ENCODE measurements around the gene GPX6. TPM values are rescaled to one million over a fixed set of nuclear protein-coding genes. Genes with fewer than 3 reads are reported as not detected.

The GPX6 gene
- total and polyA plus RNA-seq, 4 experiments from 2014 or later: not detected

GRCh38 chr6:28490205-28490890, 25.2 kb downstream of the GPX6 start:
- H3K9me3 Mint-ChIP-seq: peaks cover 0 to 6% (median 2%) of the 10 kb centered on the region in 8 donors
- Histone ChIP-seq H3K36me3 (ENCODE audit: insufficient read depth, low read length) (no peaks in the 10 kb centered on the region), H3K4me1 (ENCODE audit: insufficient read depth, low read length) (peaks cover 6% of the 10 kb centered on the region), H3K27ac (ENCODE audit: low read depth, low read length) (no peak overlapping the region), H3K9me3 (ENCODE audit: control insufficient read depth in 1 of 2, low read length in 2 of 2) (no peaks in the 10 kb centered on the region), H3K27me3 (ENCODE audit: insufficient read depth, low read length) (peaks cover 13% of the 10 kb centered on the region), H3K4me3 (ENCODE audit: low read length in 2 of 2) (no peak overlapping the region)
- intact Hi-C loops (cut with micrococcal nuclease): no loop called here
- H3K27me3 Mint-ChIP-seq: peaks cover 36 to 57% of the 10 kb centered on the region in 2 donors
- H3K4me3 Mint-ChIP-seq: peak overlapping the region; percentile 46 to 82 (median 74)
- peak overlapping the region in 2 of 7 donors; percentile 5 to 51 for H3K27ac Mint-ChIP-seq
- H3K36me3 Mint-ChIP-seq: no peaks in the 10 kb centered on the region
- ChIA-PET POLR2A (ENCODE audit: partially characterized antibody) (no interaction called here), CTCF (ENCODE audit: partially characterized antibody) (no interaction called here)
- peaks cover 6 to 18% (median 11%) of the 10 kb centered on the region in 4 donors for H3K4me1 Mint-ChIP-seq
- peak in 1 of 5 donors; percentile 9 for DNase-seq

DNA sequence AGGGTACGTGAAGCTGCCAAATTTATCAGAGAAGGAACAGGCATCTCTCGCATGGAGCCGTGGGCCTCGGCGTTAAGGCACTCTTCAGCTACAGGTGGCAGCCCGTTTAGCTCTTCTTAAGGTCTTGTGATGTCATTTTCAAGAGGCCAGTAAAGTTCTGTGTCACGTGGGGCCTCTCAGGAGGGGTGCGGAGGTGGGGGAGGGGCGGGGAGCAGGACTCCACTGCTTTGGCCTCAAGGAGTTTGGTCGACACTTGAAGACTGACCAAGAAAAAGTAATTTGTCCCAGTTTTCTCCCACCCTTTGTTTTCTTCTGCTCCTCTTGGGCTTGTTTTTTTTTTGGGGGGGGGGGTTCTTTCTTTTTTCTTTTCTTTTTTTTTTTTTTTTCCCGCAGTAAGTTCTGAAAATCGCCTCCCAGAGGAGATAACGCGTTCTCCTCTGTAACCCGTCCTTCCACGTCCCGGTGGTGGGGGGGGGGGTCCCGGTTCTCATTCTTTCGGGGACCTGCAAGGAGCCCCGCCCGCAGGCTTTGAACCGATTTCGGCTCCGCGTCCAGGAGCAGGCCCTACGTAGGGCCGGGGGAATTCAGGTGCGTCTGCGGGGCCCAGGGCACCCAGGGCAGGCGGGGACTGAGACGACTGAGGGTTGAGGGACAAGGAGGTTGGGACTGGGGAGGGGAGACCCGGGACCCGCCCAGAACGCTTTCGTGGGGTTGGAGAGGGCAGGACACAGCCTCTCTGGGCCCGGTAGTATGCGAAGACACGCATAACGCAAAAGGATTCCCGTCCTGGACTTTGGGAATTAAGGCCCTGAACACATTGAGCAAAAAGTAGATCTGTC, 26.0 kb downstream of the GPX6 start:
- peak overlapping the region in 4 of 7 donors; percentile 5 to 65 (median 50) for H3K27ac Mint-ChIP-seq
- Histone ChIP-seq H3K27ac (ENCODE audit: low read depth, low read length) (no peak overlapping the region), H3K4me3 (ENCODE audit: low read length in 2 of 2) (no peak overlapping the region), H3K27me3 (ENCODE audit: insufficient read depth, low read length) (peaks cover 17% of the 10 kb centered on the region), H3K9me3 (ENCODE audit: control insufficient read depth in 1 of 2, low read length in 2 of 2) (no peaks in the 10 kb centered on the region), H3K36me3 (ENCODE audit: insufficient read depth, low read length) (no peaks in the 10 kb centered on the region), H3K4me1 (ENCODE audit: insufficient read depth, low read length) (peaks cover 6% of the 10 kb centered on the region)
- peak overlapping the region; percentile 46 to 82 (median 74) for H3K4me3 Mint-ChIP-seq
- peak in 2 of 5 donors; percentile 16 to 19 for DNase-seq
- H3K9me3 Mint-ChIP-seq: peaks cover 0 to 10% (median 5%) of the 10 kb centered on the region in 8 donors
- CTCF ChIA-PET (ENCODE audit: partially characterized antibody): no interaction called here
- intact Hi-C loops (cut with micrococcal nuclease): no loop called here
- POLR2A ChIA-PET (ENCODE audit: partially characterized antibody): no interaction called here
- H3K36me3 Mint-ChIP-seq: no peaks in the 10 kb centered on the region
- H3K4me1 Mint-ChIP-seq: peaks cover 6 to 18% (median 11%) of the 10 kb centered on the region in 4 donors
- peaks cover 37 to 63% of the 10 kb centered on the region in 2 donors for H3K27me3 Mint-ChIP-seq

GRCh38 chr6:28488916-28489365, 26.7 kb downstream of the GPX6 start:
- peak in 2 of 5 donors; percentile 18 to 20 for DNase-seq
- Histone ChIP-seq H3K27ac (ENCODE audit: low read depth, low read length) (no peak overlapping the region), H3K27me3 (ENCODE audit: insufficient read depth, low read length) (peaks cover 17% of the 10 kb centered on the region), H3K36me3 (ENCODE audit: insufficient read depth, low read length) (no peaks in the 10 kb centered on the region), H3K4me3 (ENCODE audit: low read length in 2 of 2) (no peak overlapping the region), H3K9me3 (ENCODE audit: control insufficient read depth in 1 of 2, low read length in 2 of 2) (no peaks in the 10 kb centered on the region), H3K4me1 (ENCODE audit: insufficient read depth, low read length) (peaks cover 6% of the 10 kb centered on the region)
- Mint-ChIP-seq H3K4me3 (peak overlapping the region in 7 of 8 donors; percentile 52 to 82 (median 72)), H3K27ac (peak overlapping the region in 1 of 7 donors; percentile 51), H3K9me3 (peaks cover 0 to 10% (median 5%) of the 10 kb centered on the region in 8 donors), H3K4me1 (peaks cover 6 to 18% (median 11%) of the 10 kb centered on the region in 4 donors), H3K27me3 (peaks cover 37 to 63% of the 10 kb centered on the region in 2 donors), H3K36me3 (no peaks in the 10 kb centered on the region)
- intact Hi-C loops (cut with micrococcal nuclease): no loop called here
- ChIA-PET CTCF (ENCODE audit: partially characterized antibody) (no interaction called here), POLR2A (ENCODE audit: partially characterized antibody) (no interaction called here)

GRCh38 chr6:28486988-28487742, 28.4 kb downstream of the GPX6 start:
- Mint-ChIP-seq H3K27ac (no peak overlapping the region), H3K27me3 (peaks cover 42 to 66% of the 10 kb centered on the region in 2 donors), H3K4me3 (no peak overlapping the region), H3K9me3 (peaks cover 0 to 10% (median 5%) of the 10 kb centered on the region in 8 donors), H3K36me3 (no peaks in the 10 kb centered on the region), H3K4me1 (peaks cover 6 to 18% (median 11%) of the 10 kb centered on the region in 4 donors)
- Histone ChIP-seq H3K4me3 (ENCODE audit: low read length in 2 of 2) (no peak overlapping the region), H3K4me1 (ENCODE audit: insufficient read depth, low read length) (peaks cover 6% of the 10 kb centered on the region), H3K36me3 (ENCODE audit: insufficient read depth, low read length) (no peaks in the 10 kb centered on the region), H3K9me3 (ENCODE audit: control insufficient read depth in 1 of 2, low read length in 2 of 2) (no peaks in the 10 kb centered on the region), H3K27me3 (ENCODE audit: insufficient read depth, low read length) (peaks cover 17% of the 10 kb centered on the region), H3K27ac (ENCODE audit: low read depth, low read length) (no peak overlapping the region)
- ChIA-PET CTCF (ENCODE audit: partially characterized antibody) (no interaction called here), POLR2A (ENCODE audit: partially characterized antibody) (no interaction called here)
- intact Hi-C loops (cut with micrococcal nuclease): no loop called here
- no peak for DNase-seq

- intact Hi-C loops (cut with micrococcal nuclease): no loop called here
- Histone ChIP-seq H3K27me3 (ENCODE audit: insufficient read depth, low read length) (peaks cover 17% of the 10 kb centered on the region), H3K4me3 (ENCODE audit: low read length in 2 of 2) (no peak overlapping the region), H3K9me3 (ENCODE audit: control insufficient read depth in 1 of 2, low read length in 2 of 2) (no peaks in the 10 kb centered on the region), H3K27ac (ENCODE audit: low read depth, low read length) (no peak overlapping the region), H3K36me3 (ENCODE audit: insufficient read depth, low read length) (no peaks in the 10 kb centered on the region), H3K4me1 (ENCODE audit: insufficient read depth, low read length) (peaks cover 6% of the 10 kb centered on the region)
- Mint-ChIP-seq H3K9me3 (peaks cover 0 to 6% (median 4%) of the 10 kb centered on the region in 8 donors), H3K36me3 (no peaks in the 10 kb centered on the region), H3K4me1 (peaks cover 6 to 18% (median 11%) of the 10 kb centered on the region in 4 donors), H3K4me3 (no peak overlapping the region), H3K27me3 (peaks cover 41 to 65% of the 10 kb centered on the region in 2 donors), H3K27ac (no peak overlapping the region)
- DNase-seq: no peak
- ChIA-PET CTCF (ENCODE audit: partially characterized antibody) (no interaction called here), POLR2A (ENCODE audit: partially characterized antibody) (no interaction called here)
These were observed 29.1 kb downstream of the GPX6 start for GRCh38 chr6:28486533-28486932.

DNA sequence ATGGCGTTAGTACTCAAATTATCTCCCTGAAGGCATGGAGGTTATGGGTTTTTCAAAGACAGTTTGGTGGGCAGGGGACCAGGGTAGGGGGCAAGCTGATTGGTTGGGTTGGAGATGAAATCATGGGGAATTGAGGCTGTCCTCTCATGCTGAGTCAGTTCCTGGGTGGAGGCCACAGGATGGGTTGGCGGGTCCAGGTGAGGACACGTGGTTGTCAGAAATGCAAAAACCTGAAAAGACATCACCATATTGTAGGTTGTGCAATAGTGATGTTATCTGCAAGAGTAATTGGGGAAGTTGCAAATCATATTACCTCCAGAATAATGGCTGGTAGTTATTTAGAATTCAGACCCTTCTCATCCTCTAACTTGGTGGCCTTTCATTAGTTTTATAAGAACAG, 30.1 kb downstream of the GPX6 start:
- POLR2A ChIA-PET (ENCODE audit: partially characterized antibody): no interaction called here
- peaks cover 15% of the 10 kb centered on the region for H3K27me3 ChIP-seq (ENCODE audit: insufficient read depth, low read length)

More for the DNA sequence above, 30.1 kb downstream of the GPX6 start:
- no peaks in the 10 kb centered on the region for H3K9me3 ChIP-seq (ENCODE audit: control insufficient read depth in 1 of 2, low read length in 2 of 2)
- no peaks in the 10 kb centered on the region for H3K36me3 ChIP-seq (ENCODE audit: insufficient read depth, low read length)
- CTCF ChIA-PET (ENCODE audit: partially characterized antibody): no interaction called here
- no peak overlapping the region for H3K27ac ChIP-seq (ENCODE audit: low read depth, low read length)
- H3K9me3 Mint-ChIP-seq: peaks cover 0 to 6% (median 4%) of the 10 kb centered on the region in 8 donors
- H3K4me1 Mint-ChIP-seq: peaks cover 5 to 15% (median 8%) of the 10 kb centered on the region in 4 donors
- intact Hi-C loops (cut with micrococcal nuclease): no loop called here
- peak overlapping the region in 1 of 8 donors; percentile 5 for H3K4me3 Mint-ChIP-seq
- H3K27ac Mint-ChIP-seq: no peak overlapping the region
- no peaks in the 10 kb centered on the region for H3K36me3 Mint-ChIP-seq
- peaks cover 43 to 66% of the 10 kb centered on the region in 2 donors for H3K27me3 Mint-ChIP-seq
- peaks cover 6% of the 10 kb centered on the region for H3K4me1 ChIP-seq (ENCODE audit: insufficient read depth, low read length)
- no peak overlapping the region for H3K4me3 ChIP-seq (ENCODE audit: low read length in 2 of 2)
- no peak for DNase-seq
